Measurements from ENCODE around the gene TM9SF3.

DNA sequence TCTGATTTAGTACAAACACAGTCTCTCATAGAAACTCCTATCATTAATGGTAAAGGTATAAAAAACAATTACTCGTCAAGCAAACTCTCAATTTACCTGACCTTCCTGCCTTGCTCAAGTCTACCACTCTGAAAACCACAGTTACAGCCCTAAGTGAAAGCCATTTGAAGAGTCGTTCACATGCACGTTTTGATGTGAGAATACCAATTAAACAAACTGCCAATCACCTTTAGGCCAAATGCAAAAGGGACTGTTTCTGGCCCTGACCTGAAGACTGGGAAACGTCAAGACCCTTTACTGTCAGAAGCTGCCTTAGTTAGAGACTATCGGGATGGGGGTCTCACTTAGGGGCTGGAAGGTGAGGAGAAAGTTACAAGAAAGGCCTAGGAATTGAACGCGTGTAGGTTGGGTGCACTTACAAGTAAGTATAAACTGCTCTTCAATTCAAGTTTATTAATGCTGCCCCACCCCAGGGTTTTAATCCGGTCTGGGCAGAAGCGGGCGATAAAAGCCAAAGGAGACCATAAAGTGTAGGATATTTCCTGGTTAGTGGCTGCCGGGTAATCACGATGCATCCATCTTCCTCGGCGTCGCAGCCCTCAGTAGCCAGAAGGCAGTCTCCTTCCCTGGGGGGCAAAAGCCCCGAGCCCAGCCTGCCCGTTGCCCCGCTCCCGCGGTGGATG is 935 bp downstream of the TM9SF3 start:
- TF ChIP-seq, protein P1, sequence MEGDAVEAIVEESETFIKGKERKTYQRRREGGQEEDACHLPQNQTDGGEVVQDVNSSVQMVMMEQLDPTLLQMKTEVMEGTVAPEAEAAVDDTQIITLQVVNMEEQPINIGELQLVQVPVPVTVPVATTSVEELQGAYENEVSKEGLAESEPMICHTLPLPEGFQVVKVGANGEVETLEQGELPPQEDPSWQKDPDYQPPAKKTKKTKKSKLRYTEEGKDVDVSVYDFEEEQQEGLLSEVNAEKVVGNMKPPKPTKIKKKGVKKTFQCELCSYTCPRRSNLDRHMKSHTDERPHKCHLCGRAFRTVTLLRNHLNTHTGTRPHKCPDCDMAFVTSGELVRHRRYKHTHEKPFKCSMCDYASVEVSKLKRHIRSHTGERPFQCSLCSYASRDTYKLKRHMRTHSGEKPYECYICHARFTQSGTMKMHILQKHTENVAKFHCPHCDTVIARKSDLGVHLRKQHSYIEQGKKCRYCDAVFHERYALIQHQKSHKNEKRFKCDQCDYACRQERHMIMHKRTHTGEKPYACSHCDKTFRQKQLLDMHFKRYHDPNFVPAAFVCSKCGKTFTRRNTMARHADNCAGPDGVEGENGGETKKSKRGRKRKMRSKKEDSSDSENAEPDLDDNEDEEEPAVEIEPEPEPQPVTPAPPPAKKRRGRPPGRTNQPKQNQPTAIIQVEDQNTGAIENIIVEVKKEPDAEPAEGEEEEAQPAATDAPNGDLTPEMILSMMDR (conservative IDR thresholded peaks at IDR 0.05 in 1 of 2, IDR thresholded peaks at IDR 0.05 in 1 of 2; ENCODE audit: low read depth in 1 of 2, low read length in 2 of 2) = no peak
- TF ChIP-seq EZH2 (IDR thresholded peaks at IDR 0.05; ENCODE audit: low read length, missing control alignments) = no peak
